GM12892 (cell line): ENCODE results near the gene FHL5.
"Not testable (repeated sequence)": the region's sequence is repeated elsewhere in the genome, so short reads cannot be mapped to it uniquely, and the experiment has no call there.

Experiments used
- POLR2A ChIP-seq: IDR thresholded peaks from 2 replicates; pipeline ENCODE4 v1.6.1; 2011; ENCODE audit warnings: low read depth, low read length, control low read depth
- POLR2AphosphoS5 ChIP-seq: IDR thresholded peaks from 2 replicates; pipeline ENCODE4 v1.6.1; 2011; ENCODE audit warnings: low read depth, low read length, control low read depth
- TAF1 ChIP-seq: IDR thresholded peaks from 2 replicates; pipeline ENCODE4 v1.6.1; 2011; ENCODE audit warnings: low read depth, mild to moderate bottlenecking, control low read depth, low read length, borderline replicate concordance

DNA sequence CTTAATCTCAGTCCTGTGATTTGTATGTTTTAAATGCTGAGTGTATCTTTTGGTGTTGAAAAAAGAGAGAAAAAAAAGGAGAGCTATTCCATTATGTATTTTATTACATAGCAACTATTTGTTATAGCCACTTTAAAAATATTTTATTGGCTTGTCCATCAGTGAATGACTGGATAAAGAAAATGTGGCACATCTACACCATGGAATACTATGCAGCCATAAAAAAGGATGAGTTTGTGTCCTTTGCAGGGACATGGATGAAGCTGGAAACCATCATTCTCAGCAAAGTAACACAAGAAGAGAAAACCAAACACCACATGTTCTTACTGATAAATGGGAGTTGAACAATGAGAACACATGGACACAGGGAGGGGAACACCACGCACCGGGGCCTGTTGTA, 3.2 kb upstream of the FHL5 start:
- TF ChIP-seq POLR2AphosphoS5, TAF1, POLR2A: not testable (repeated sequence)
